Kidney epithelial cell (primary cell): ENCODE measurements around the gene HS3ST2. TPM values are rescaled to one million over a fixed set of nuclear protein-coding genes. Genes with fewer than 3 reads are reported as not detected.

Experiments used
- DNase-seq: peaks from one replicate; pipeline ENCODE4 v3.0.0-alpha.2; 2010; ENCODE audit warnings: low read depth
- H3K27me3 ChIP-seq: 2 replicates; pipeline ENCODE4 v1.6.0; 2011; ENCODE audit warnings: low read length; ENCODE audit not compliant: control insufficient read depth, insufficient read depth
- H3K36me3 ChIP-seq: 2 replicates; pipeline ENCODE4 v1.5.1; 2011; ENCODE audit warnings: low read length; ENCODE audit not compliant: control insufficient read depth, insufficient read depth
- H3K4me3 ChIP-seq: 2 replicates; pipeline ENCODE4 v1.5.1; 2011; ENCODE audit warnings: low read depth, mild to moderate bottlenecking, control low read depth, low read length
- total RNA-seq: library from RNA; depleted of rRNA; stranded (reverse); fragments of >200 nt; gene quantifications from 2 replicates; pipeline ENCODE4 v1.2.3, GENCODE V29; 2015
- TF ChIP-seq, protein P1 (sequence below): IDR thresholded peaks from 2 replicates; pipeline ENCODE4 v1.5.1; 2011; ENCODE audit warnings: mild to moderate bottlenecking, moderate library complexity, low read length, control low read depth, inconsistent platforms; ENCODE audit not compliant: insufficient read depth, poor library complexity, severe bottlenecking

HS3ST2 gene
- 2.5 and 2.8 TPM in 2 replicates for total RNA-seq

DNA sequence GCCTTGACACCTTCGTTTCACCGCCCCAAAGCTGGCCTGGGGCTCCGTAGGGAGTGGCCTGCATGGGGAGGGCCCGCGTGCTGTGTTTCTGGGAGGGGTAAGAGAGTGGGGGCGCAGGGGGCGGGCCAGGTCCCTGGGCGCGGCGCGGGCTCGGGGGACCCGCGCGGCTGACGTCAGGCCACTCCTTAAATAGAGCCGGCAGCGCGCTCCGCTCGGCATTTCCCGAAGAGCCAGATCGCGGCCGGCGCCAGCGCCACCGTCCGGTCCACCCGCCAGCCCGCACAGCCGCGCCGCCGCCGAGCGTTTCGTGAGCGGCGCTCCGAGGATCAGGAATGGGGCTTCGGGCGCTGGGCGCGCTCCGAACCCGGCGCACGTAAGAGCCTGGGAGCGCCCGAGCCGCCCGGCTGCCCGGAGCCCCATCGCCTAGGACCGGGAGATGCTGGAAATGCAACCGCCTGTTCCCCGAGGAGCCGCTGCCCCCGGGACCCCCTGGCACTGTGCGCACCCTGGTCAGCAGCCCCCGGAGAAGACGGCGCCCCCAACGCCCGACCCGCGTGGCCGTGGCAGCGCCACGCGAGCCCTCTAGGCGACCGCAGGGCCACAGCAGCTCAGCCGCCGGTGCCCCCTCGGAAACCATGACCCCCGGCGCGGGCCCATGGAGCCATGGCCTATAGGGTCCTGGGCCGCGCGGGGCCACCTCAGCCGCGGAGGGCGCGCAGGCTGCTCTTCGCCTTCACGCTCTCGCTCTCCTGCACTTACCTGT, at the start of gene HS3ST2:
HS3ST2 (plus strand) TSS at position 215 of the 763 bp plus-strand sequence; CDS start at position 664, 449 bp downstream.
- TF ChIP-seq, protein P1, sequence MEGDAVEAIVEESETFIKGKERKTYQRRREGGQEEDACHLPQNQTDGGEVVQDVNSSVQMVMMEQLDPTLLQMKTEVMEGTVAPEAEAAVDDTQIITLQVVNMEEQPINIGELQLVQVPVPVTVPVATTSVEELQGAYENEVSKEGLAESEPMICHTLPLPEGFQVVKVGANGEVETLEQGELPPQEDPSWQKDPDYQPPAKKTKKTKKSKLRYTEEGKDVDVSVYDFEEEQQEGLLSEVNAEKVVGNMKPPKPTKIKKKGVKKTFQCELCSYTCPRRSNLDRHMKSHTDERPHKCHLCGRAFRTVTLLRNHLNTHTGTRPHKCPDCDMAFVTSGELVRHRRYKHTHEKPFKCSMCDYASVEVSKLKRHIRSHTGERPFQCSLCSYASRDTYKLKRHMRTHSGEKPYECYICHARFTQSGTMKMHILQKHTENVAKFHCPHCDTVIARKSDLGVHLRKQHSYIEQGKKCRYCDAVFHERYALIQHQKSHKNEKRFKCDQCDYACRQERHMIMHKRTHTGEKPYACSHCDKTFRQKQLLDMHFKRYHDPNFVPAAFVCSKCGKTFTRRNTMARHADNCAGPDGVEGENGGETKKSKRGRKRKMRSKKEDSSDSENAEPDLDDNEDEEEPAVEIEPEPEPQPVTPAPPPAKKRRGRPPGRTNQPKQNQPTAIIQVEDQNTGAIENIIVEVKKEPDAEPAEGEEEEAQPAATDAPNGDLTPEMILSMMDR, result no peak
- no peak within 1 kb of the TSS for H3K4me3 ChIP-seq
- DNase-seq, result no peak
- H3K27me3 ChIP-seq, result peaks cover 33% of the 10 kb centered on the region
- H3K36me3 ChIP-seq, result no peaks in the 10 kb centered on the region

DNA sequence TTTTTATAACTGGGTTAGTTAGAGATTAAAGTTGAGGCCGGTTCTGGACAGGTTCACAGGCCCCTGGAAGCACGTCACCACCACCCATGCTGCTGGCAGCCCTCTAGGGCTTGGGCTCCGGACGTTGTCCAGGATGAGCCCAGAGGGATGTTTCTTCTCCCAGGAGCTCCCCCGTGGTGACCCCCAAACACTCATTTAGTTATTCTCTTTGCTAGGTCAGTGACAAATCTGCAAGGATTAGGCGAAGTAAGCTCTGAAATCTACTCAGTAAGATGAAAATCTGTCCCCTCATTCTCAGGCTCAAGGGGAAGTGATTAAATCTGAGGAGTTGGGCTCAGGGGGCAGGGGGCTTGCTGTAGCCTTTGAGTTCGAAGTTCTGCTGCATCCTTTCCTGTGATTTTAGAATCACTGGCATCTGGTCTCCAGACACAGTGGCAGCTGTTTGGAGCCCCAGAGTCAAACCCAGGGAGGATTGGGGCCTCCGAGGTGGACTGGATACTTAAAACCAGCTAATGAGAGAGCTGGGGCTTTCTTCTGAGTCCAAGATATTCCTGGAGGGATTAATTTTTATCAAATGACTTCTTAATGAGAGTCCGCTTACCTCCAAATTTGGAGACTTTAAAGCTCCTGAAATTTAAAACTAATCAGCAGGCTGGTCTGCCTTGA, 49.2 kb upstream of the HS3ST2 start:
- TF ChIP-seq, protein P1, result no peak
- no peaks in the 10 kb centered on the region for H3K36me3 ChIP-seq
- H3K4me3 ChIP-seq, result no peak overlapping the region
- no peak for DNase-seq
- no peaks in the 10 kb centered on the region for H3K27me3 ChIP-seq

DNA sequence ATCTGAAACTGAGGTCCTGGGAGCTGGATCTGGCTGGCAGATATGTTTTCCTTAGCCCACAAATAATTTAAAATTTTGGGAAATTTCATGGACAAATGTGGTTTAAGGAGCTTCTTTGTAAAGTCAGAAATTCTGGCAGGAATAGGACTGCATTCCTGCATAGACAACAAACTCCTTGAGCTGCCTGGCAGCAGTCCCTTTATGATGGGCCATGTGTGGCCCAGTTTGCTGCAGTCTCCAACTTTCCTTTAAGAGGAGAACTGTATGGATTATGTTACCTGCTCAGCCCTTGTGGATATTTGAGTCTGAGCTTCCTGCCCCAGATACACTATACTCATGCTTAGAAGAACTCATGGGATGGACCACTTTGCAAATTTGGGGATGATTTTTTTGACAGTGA, 48.5 kb upstream of the HS3ST2 start:
- TF ChIP-seq, protein P1, result no peak

DNA sequence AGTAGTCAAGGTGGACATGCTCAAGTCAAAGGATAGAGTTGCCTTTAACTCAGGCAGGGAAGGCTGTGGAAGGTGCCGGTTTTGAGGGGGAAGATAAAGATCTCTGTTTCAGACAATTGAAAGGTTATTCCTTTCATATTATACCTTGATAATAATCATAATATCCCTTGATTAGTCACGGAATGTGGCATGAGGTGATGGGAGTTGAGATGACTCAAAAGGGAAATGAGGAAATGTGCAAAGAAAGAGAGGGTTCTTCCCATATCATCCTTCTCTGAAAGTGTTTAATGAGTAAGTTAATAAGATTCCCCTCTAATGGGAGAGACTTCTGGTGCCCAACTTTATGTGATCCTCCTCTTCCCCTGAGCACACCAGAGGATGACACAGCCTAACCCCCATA, 43.1 kb upstream of the HS3ST2 start:
- H3K36me3 ChIP-seq, result no peaks in the 10 kb centered on the region
- DNase-seq, result no peak
- TF ChIP-seq, protein P1, result no peak
- no peaks in the 10 kb centered on the region for H3K27me3 ChIP-seq
- H3K4me3 ChIP-seq, result no peak overlapping the region

More for the DNA sequence above, 48.5 kb upstream of the HS3ST2 start:
- DNase-seq, result no peak
- no peak overlapping the region for H3K4me3 ChIP-seq
- H3K36me3 ChIP-seq, result no peaks in the 10 kb centered on the region
- H3K27me3 ChIP-seq, result no peaks in the 10 kb centered on the region

DNA sequence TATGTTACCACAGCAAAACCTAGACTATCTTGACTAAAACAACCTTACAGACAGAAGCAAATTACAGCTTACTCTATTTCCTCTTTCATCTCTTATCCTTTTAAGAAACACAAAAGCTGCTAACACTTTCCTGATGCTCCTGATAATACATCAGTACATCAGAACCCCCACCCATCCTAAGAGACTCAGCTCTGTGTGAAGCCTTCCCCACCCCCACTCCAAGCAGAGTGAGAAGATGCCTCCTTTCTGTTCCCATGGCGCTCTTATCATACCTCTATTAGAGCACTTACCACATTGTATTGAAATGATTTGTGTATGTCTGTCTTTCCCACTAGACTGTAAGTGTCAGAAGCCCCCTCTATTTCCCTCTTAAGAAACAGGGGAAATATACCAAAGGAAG, 42.4 kb upstream of the HS3ST2 start:
- TF ChIP-seq, protein P1, result no peak
- Histone ChIP-seq H3K4me3 (no peak overlapping the region), H3K27me3 (no peaks in the 10 kb centered on the region), H3K36me3 (no peaks in the 10 kb centered on the region)
- DNase-seq, result no peak
